H1 (cell line): ENCODE measurements around the gene SLC13A3. TPM values are rescaled to one million over a fixed set of nuclear protein-coding genes. Genes with fewer than 3 reads are reported as not detected.

ENCODE experiments used
- CTCF ChIA-PET: fragments of 300-600 bp; sonication (Branson Sonifier 250); formaldehyde crosslinking; loops from one replicate; lab custom pipeline; 2021; ENCODE audit not compliant: partially characterized antibody; lab: Charles Lee
- POLR2A ChIA-PET: fragments of 300-600 bp; sonication (Branson Sonifier 250); formaldehyde crosslinking; loops from one replicate; lab custom pipeline; 2021; ENCODE audit warnings: inconsistent platforms; ENCODE audit not compliant: partially characterized antibody; lab: Charles Lee
- DNase-seq, 2 experiments: peaks; one replicate each; pipeline versions ENCODE4 v3.0.0 to v3.0.0-alpha.2; 2010 to 2022; ENCODE audit warnings: low spot score in 2 of 2, low read depth in 1 of 2, mixed read lengths in 1 of 2
- FAIRE-seq: peaks from 2 replicates; lab custom pipeline; 2011; peaks lifted over from hg19 to GRCh38; lab: Jason Lieb, UNC
- H2AFZ ChIP-seq: 2 replicates; pipeline ENCODE4 v1.8.1; 2012; ENCODE audit warnings: low read length, inconsistent platforms
- H2AK5ac ChIP-seq: 2 replicates; pipeline ENCODE4 v1.6.1; 2013; ENCODE audit warnings: low read depth, low read length
- H2BK120ac ChIP-seq: replicated peaks from 2 replicates; pipeline ENCODE3; 2013; ENCODE audit warnings: low read depth, low read length, inconsistent platforms
- H2BK12ac ChIP-seq: 2 replicates; pipeline ENCODE4 v1.6.1; 2013; ENCODE audit warnings: low read depth, low read length
- H2BK15ac ChIP-seq: 2 replicates; pipeline ENCODE4 v1.6.1; 2013; ENCODE audit warnings: low read length
- H2BK20ac ChIP-seq: 2 replicates; pipeline ENCODE4 v1.6.1; 2013; ENCODE audit warnings: low read length
- H2BK5ac ChIP-seq: 2 replicates; pipeline ENCODE4 v1.6.1; 2013; ENCODE audit warnings: low read depth, low read length
- H3K14ac ChIP-seq: 2 replicates; pipeline ENCODE4 v1.6.1; 2013; ENCODE audit warnings: inconsistent platforms; ENCODE audit not compliant: insufficient read length
- H3K18ac ChIP-seq: 2 replicates; pipeline ENCODE4 v1.6.1; 2013; ENCODE audit warnings: low read length; ENCODE audit errors: extremely low read depth
- H3K23ac ChIP-seq: 2 replicates; pipeline ENCODE4 v1.6.1; 2013; ENCODE audit warnings: inconsistent platforms; ENCODE audit not compliant: insufficient read length
- H3K23me2 ChIP-seq: 2 replicates; pipeline ENCODE4 v1.6.1; 2013; ENCODE audit warnings: low read depth, low read length
- H3K27ac ChIP-seq: 2 replicates; pipeline ENCODE4 v1.6.1; 2011; ENCODE audit warnings: low read depth, low read length, inconsistent platforms
- H3K27me3 ChIP-seq, 4 experiments: replicated peaks in 1 of 4; 1 replicate in 1 of 4; 2 replicates in 3 of 4; pipeline versions ENCODE4 v1.6.1 to v1.8.1; 2011 to 2013; ENCODE audit warnings: low read length in 3 of 4, mild to moderate bottlenecking in 3 of 4, inconsistent platforms in 2 of 4, mixed read lengths in 2 of 4, moderate library complexity in 1 of 4; ENCODE audit not compliant: control insufficient read depth in 3 of 4, insufficient read depth in 3 of 4; ENCODE audit errors: extremely low read depth in 1 of 4
- H3K36me3 ChIP-seq, 4 experiments: 2 replicates each; pipeline versions ENCODE4 v1.6.1 to v1.8.1; 2011 to 2013; ENCODE audit warnings: mild to moderate bottlenecking in 4 of 4, low read length in 3 of 4, moderate library complexity in 2 of 4, control low read depth in 1 of 4, inconsistent platforms in 1 of 4; ENCODE audit not compliant: insufficient read depth in 4 of 4, control insufficient read depth in 2 of 4
- H3K4ac ChIP-seq: replicated peaks from 2 replicates; pipeline ENCODE3; 2013; ENCODE audit warnings: low read length, low read depth, mixed read lengths, inconsistent platforms; ENCODE audit not compliant: insufficient read length
- H3K4me1 ChIP-seq, 4 experiments: replicated peaks in 1 of 4; 1 replicate in 1 of 4; 2 replicates in 3 of 4; pipeline versions ENCODE4 v1.6.1 to v1.8.1; 2011 to 2013; ENCODE audit warnings: low read length in 3 of 4, inconsistent platforms in 2 of 4, mixed read lengths in 1 of 4; ENCODE audit not compliant: insufficient read depth in 4 of 4, control insufficient read depth in 3 of 4
- H3K4me2 ChIP-seq, 2 experiments: 2 replicates each; pipeline versions ENCODE4 v1.6.1 to v1.8.1; 2011 to 2013; ENCODE audit warnings: low read depth in 2 of 2, low read length in 2 of 2, control low read depth in 1 of 2, inconsistent platforms in 1 of 2, mild to moderate bottlenecking in 1 of 2; ENCODE audit not compliant: insufficient read depth in 1 of 2
- H3K4me3 ChIP-seq, 4 experiments: fragments of 200-600, 300-600 bp in 1 of 4; sonication (generic), shearing (Covaris generic), sonication (Bioruptor Twin) in 1 of 4; 2 replicates each; pipeline versions ENCODE4 v1.5.1 to v1.8.1; 2011 to 2016; ENCODE audit warnings: low read length in 4 of 4, low read depth in 3 of 4, control low read depth in 2 of 4, inconsistent platforms in 2 of 4, mild to moderate bottlenecking in 2 of 4, mixed read lengths in 1 of 4, moderate library complexity in 1 of 4; ENCODE audit not compliant: insufficient read depth in 2 of 4; ENCODE audit errors: extremely low read depth in 1 of 4
- H3K56ac ChIP-seq: replicated peaks from 2 replicates; pipeline ENCODE3; 2013; ENCODE audit warnings: low read depth, mild to moderate bottlenecking, mixed read lengths, low read length, inconsistent platforms; ENCODE audit not compliant: insufficient read length
- H3K79me1 ChIP-seq: 2 replicates; pipeline ENCODE4 v1.6.1; 2013; ENCODE audit warnings: low read depth, low read length, control low read depth
- H3K79me2 ChIP-seq, 2 experiments: 2 replicates each; pipeline versions ENCODE4 v1.6.1 to v1.8.1; 2012 to 2013; ENCODE audit warnings: low read length in 2 of 2, mild to moderate bottlenecking in 2 of 2, inconsistent platforms in 1 of 2; ENCODE audit not compliant: insufficient read depth in 2 of 2, control insufficient read depth in 1 of 2
- H3K9ac ChIP-seq, 4 experiments: replicated peaks in 1 of 4; 1 replicate in 1 of 4; 2 replicates in 3 of 4; pipeline versions ENCODE4 v1.6.1 to v1.8.1; 2011 to 2013; ENCODE audit warnings: low read depth in 3 of 4, low read length in 3 of 4, control low read depth in 2 of 4, mild to moderate bottlenecking in 2 of 4, moderate library complexity in 2 of 4, inconsistent platforms in 1 of 4; ENCODE audit errors: extremely low read depth in 1 of 4
- H3K9me3 ChIP-seq, 2 experiments: 2 replicates each; pipeline versions ENCODE4 v1.6.1 to v1.8.1; 2012 to 2013; ENCODE audit warnings: mild to moderate bottlenecking in 2 of 2, moderate library complexity in 2 of 2, control low read depth in 1 of 2, inconsistent platforms in 1 of 2, low read depth in 1 of 2, low read length in 1 of 2, mixed read lengths in 1 of 2; ENCODE audit not compliant: insufficient read depth in 2 of 2
- H4K20me1 ChIP-seq, 2 experiments: replicated peaks in 1 of 2; 2 replicates each; pipeline versions ENCODE3 to v1.8.1; 2011 to 2013; ENCODE audit warnings: inconsistent platforms in 2 of 2, low read length in 2 of 2, mild to moderate bottlenecking in 1 of 2; ENCODE audit not compliant: insufficient read depth in 2 of 2, control insufficient read depth in 1 of 2
- H4K5ac ChIP-seq: 2 replicates; pipeline ENCODE4 v1.6.1; 2013; ENCODE audit warnings: low read length, low read depth, mixed read lengths, inconsistent platforms; ENCODE audit not compliant: insufficient read length
- H4K8ac ChIP-seq: 2 replicates; pipeline ENCODE4 v1.8.0; 2013; ENCODE audit warnings: mild to moderate bottlenecking, moderate library complexity, low read length, inconsistent platforms; ENCODE audit not compliant: insufficient read depth; ENCODE audit errors: extremely low read depth
- H4K91ac ChIP-seq: replicated peaks from 2 replicates; pipeline ENCODE3; 2013; ENCODE audit warnings: low read length, mixed read lengths, inconsistent platforms; ENCODE audit not compliant: insufficient read length
- CTBP2 ChIP-seq: IDR thresholded peaks from 2 replicates; pipeline ENCODE4 v1.7.0; 2011; ENCODE audit warnings: borderline replicate concordance, mild to moderate bottlenecking, moderate library complexity, mixed read lengths, low read length; ENCODE audit not compliant: insufficient read depth, insufficient read length
- CTCF ChIP-seq, 3 experiments: IDR thresholded peaks; 1 replicate in 2 of 3; 2 replicates in 1 of 3; pipeline versions ENCODE4 v1.5.1 to v1.6.1; 2011; ENCODE audit warnings: low read length in 3 of 3, mild to moderate bottlenecking in 3 of 3, inconsistent platforms in 2 of 3, low read depth in 1 of 3, moderate library complexity in 1 of 3; ENCODE audit not compliant: insufficient read depth in 1 of 3; ENCODE audit errors: control extremely low read depth in 1 of 3
- HDAC6 ChIP-seq: IDR thresholded peaks from one replicate; pipeline ENCODE4 v1.7.1; 2012; ENCODE audit warnings: low read depth, mild to moderate bottlenecking, inconsistent platforms, low read length, moderate library complexity
- JUN ChIP-seq: IDR thresholded peaks from 2 replicates; pipeline ENCODE4 v1.6.1; 2011; ENCODE audit warnings: low read depth, mild to moderate bottlenecking, improper control_type of control experiment, low read length
- KDM5A ChIP-seq: fragments of 200-600 bp; IDR thresholded peaks from 2 replicates; pipeline ENCODE4 v1.7.1; 2012; ENCODE audit warnings: mild to moderate bottlenecking, low read length, inconsistent platforms, mixed read lengths
- MAFK ChIP-seq: IDR thresholded peaks from 2 replicates; pipeline ENCODE4 v1.6.1; 2012; ENCODE audit warnings: low read depth, mild to moderate bottlenecking, improper control_type of control experiment, low read length
- SIRT6 ChIP-seq: IDR thresholded peaks from one replicate; pipeline ENCODE4 v1.7.1; 2012; ENCODE audit warnings: low read length, inconsistent platforms
- TAF7 ChIP-seq: optimal IDR thresholded peaks from 2 replicates; pipeline ENCODE3; 2011; ENCODE audit warnings: low read depth, mild to moderate bottlenecking, inconsistent platforms, low read length, moderate library complexity, borderline replicate concordance
- WGBS, 2 experiments: shearing (Covaris generic) in 1 of 2; methylation state at CpG; one replicate each; pipeline versions ENCODE4 v1.1.6 to v1.1.7; 2013 to 2015; ENCODE audit warnings: low lambda C conversion rate in 2 of 2, mixed read lengths in 2 of 2, inconsistent platforms in 1 of 2, low coverage in 1 of 2, missing lambda C conversion rate in 1 of 2; ENCODE audit not compliant: insufficient replicate concordance in 2 of 2, insufficient coverage in 1 of 2, insufficient read length in 1 of 2; ENCODE audit errors: extremely low coverage in 1 of 2, missing lambda C conversion rate in 1 of 2; 5-methylcytosine and 5-hydroxymethylcytosine counted together
- polyA plus RNA-seq, 7 experiments: library from polyadenylated mRNA; depleted of rRNA in 3 of 7; stranded (reverse) in 5 of 7; unstranded in 2 of 7; fragments of >200 nt in 5 of 7; fragments of 200-250 nt in 2 of 7; gene quantifications; 1 replicate in 5 of 7; 2 replicates in 1 of 7; 4 replicates in 1 of 7; pipeline versions ENCODE4 v1.2.1 to v1.2.3, GENCODE V29; 2011 to 2013; ENCODE audit warnings: missing spikeins in 2 of 7, mixed read lengths in 2 of 7
- total RNA-seq: library from RNA; stranded (reverse); fragmentation: NEBNext Ultra II Directional; extraction: Animal tissue kit (Norgen Biotek cat#: 25700); gene quantifications from 2 replicates; pipeline ENCODE4 v1.2.1, GENCODE V29; 2021

SLC13A3 gene
- total and polyA plus RNA-seq, 2 of the 8 experiments (the other 6 are each of a cell fraction or from before 2014, with no cell fraction given), result 9.4 to 12.6 TPM

DNA sequence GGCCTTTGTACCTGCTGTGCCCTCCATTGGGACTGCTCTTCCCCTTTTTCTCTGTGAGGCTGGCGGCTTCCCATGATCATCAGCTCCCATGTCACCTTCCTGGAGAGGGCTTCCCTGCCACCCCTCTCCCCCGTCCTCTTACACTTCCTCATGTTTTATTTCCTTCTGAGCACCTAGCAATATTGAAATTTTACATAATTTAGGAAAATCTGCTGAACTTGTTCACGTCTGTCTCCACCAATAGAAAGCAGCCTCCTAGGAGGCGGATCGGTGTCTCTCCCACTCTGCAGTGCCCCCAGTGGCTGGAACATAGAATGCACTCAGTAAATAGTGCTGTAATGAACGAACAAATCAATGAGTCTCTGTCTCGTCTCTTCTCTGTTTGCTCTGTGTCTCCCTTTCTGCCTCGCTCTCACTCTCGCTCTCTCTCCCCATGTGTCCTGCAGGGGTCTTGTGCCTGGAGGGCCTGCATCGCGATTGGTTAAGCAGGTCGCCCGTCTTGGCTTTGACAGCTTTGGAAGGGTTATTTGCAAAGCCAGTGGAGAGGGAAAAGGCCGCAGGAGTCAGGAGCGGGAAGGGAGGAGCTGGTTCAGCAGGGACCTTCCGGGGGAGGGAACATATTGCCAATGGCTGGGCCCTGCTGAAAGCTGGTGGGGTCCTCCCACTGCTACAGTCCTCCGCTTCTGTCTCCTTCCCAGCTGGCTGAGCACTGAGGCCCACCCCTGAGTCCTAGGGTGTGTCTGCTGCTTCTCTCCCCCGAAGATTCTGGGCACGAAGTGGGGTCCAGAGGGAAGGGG lies 88.7 kb downstream of the SLC13A3 start:
- H3K9ac ChIP-seq, result peak overlapping the region in 2 of 4 experiments; percentile 21 to 52; a peak in 1 of 7 replicates
- peak overlapping the region; percentile 96 for H3K18ac ChIP-seq
- H3K9me3 ChIP-seq, result no peaks in the 10 kb centered on the region
- H2BK12ac ChIP-seq, result peak overlapping the region; percentile 52
- no peak overlapping the region for H2BK20ac ChIP-seq
- peak overlapping the region; percentile 73 to 77 for H3K4me2 ChIP-seq
- peak overlapping the region; percentile 27 for H3K56ac ChIP-seq
- DNase-seq, result peak; percentile 50 to 90
- no peaks in the 10 kb centered on the region for H4K20me1 ChIP-seq
- no peak overlapping the region for H3K23ac ChIP-seq
- H3K27me3 ChIP-seq, result no peaks in the 10 kb centered on the region
- peak overlapping the region; percentile 96 for H4K5ac ChIP-seq
- H4K8ac ChIP-seq, result peak overlapping the region; percentile 90
- H3K36me3 ChIP-seq, result no peaks in the 10 kb centered on the region
- peak overlapping the region; percentile 37; the same call in 1 of the 2 replicates for H2BK5ac ChIP-seq
- FAIRE-seq, result peak; percentile 85
- H2AK5ac ChIP-seq, result peak overlapping the region; percentile 19; the same call in 1 of the 2 replicates
- no peaks in the 10 kb centered on the region; the same call in 1 of the 2 replicates for H3K79me1 ChIP-seq
- peak overlapping the region; percentile 78 for H3K27ac ChIP-seq
- POLR2A ChIA-PET, result interaction anchor here (1.0 to 1.2 kb wide), 2 partner anchors 10 to 49 kb away, joined by 3 read pairs; partner anchors contain the start of gene ZNF334
- 23% methylated on average over 19 of the region's 19 CpGs; no CpG with 5 or more reads in 1 of the 2 experiments for WGBS, 2 experiments
- H2AFZ ChIP-seq, result peak overlapping the region; percentile 98
- peak overlapping the region; percentile 92 for H3K4ac ChIP-seq
- peaks cover 2% of the 10 kb centered on the region; the same call in 1 of the 2 replicates for H3K23me2 ChIP-seq
- no peaks in the 10 kb centered on the region for H3K79me2 ChIP-seq
- CTCF ChIA-PET, result interaction anchor here (0.7 to 4.9 kb wide), 38 partner anchors 11 to 160 kb away, joined by 3 to 64 read pairs (median 4); partner anchors contain the start of gene OCSTAMP
- peak overlapping the region; percentile 62 for H2BK120ac ChIP-seq
- H4K91ac ChIP-seq, result peak overlapping the region; percentile 92
- H3K4me3 ChIP-seq, result peak overlapping the region in 3 of 4 experiments; percentile 27 to 51 (median 45); a peak in 6 of 8 replicates
- no peak overlapping the region for H3K14ac ChIP-seq
- H3K4me1 ChIP-seq, result peaks cover 8 to 19% (median 13%) of the 10 kb centered on the region in 4 experiments
- peak overlapping the region; percentile 89 for H2BK15ac ChIP-seq
- TF ChIP-seq MAFK (no peak), JUN (no peak), CTCF (IDR thresholded peaks at IDR 0.05; ENCODE audit: control extremely low read depth in 1 of 3, insufficient read depth in 1 of 3, low read depth in 1 of 3, low read length in 3 of 3) (peak; percentile 64 to 92 (median 68)), SIRT6 (no peak), KDM5A (no peak), CTBP2 (no peak), TAF7 (no peak), HDAC6 (no peak)
